K562 (cell line): ENCODE results near the gene LLPH. TPM values are rescaled to one million over a fixed set of nuclear protein-coding genes. Genes with fewer than 3 reads are reported as not detected.

Experiments used
- ATAC-seq: fragments of 200-7000 bp; cut with Tn5 transposase; 3 replicates; pipeline ENCODE4 v1.9.1; 2020; ENCODE audit warnings: moderate library complexity
- BruUV-seq: library from RNA; stranded (reverse); fragments of 400-500 nt; replicated peaks from 2 replicates; lab custom pipeline; 2021; lab: Mats Ljungman, UMichigan
- CTCF ChIA-PET: fragments of 300-600 bp; formaldehyde crosslinking; extraction: SDS; loops from one replicate; lab custom pipeline; 2021; ENCODE audit warnings: low intra/inter-chr PET ratio; lab: Yijun Ruan, JAX
- POLR2A ChIA-PET: fragments of 300-600, 350-650 bp; sonication (Branson Sonifier 250); formaldehyde crosslinking; extraction: SDS; loops from one replicate; lab custom pipeline; 2021; ENCODE audit warnings: antibody characterized with exemption, inconsistent platforms; lab: Yijun Ruan, JAX
- DNase-seq, 4 experiments: peaks; one replicate each; pipeline versions ENCODE4 v3.0.0 to v3.0.0-alpha.2; 2011 to 2018; ENCODE audit warnings: low spot score in 3 of 4, mixed read lengths in 3 of 4; ENCODE audit errors: extremely low read depth in 1 of 4
- FAIRE-seq: peaks from 2 replicates; lab custom pipeline; 2011; peaks lifted over from hg19 to GRCh38; lab: Jason Lieb, UNC
- H2AFZ ChIP-seq: 2 replicates; pipeline ENCODE4 v1.6.0; 2011; ENCODE audit warnings: low read depth, low read length, control low read depth, inconsistent platforms
- H3K27ac ChIP-seq: fragments of 200-600 bp; 3 replicates; pipeline ENCODE4 v1.8.0; 2011; ENCODE audit warnings: low read depth, mild to moderate bottlenecking, control low read depth, inconsistent platforms, low read length, moderate library complexity, mixed read lengths; ENCODE audit errors: extremely low read depth
- H3K27me3 ChIP-seq, 2 experiments: fragments of 300-600 bp in 1 of 2; 2 replicates in 1 of 2; 3 replicates in 1 of 2; pipeline versions ENCODE4 v1.6.0 to v1.8.0; 2011; ENCODE audit warnings: inconsistent platforms in 2 of 2, low read length in 2 of 2, mild to moderate bottlenecking in 1 of 2, mixed read lengths in 1 of 2, moderate library complexity in 1 of 2; ENCODE audit not compliant: control insufficient read depth in 2 of 2, insufficient read depth in 2 of 2
- H3K36me3 ChIP-seq: fragments of 300-600 bp; 3 replicates; pipeline ENCODE4 v1.8.0; 2011; ENCODE audit warnings: mild to moderate bottlenecking, low read length, inconsistent platforms; ENCODE audit not compliant: control insufficient read depth, insufficient read depth
- H3K4me1 ChIP-seq, 2 experiments: fragments of 200-600 bp in 1 of 2; replicated peaks in 1 of 2; 2 replicates in 1 of 2; 3 replicates in 1 of 2; pipeline versions ENCODE4 v1.5.1 to v1.8.0; 2011; ENCODE audit warnings: inconsistent platforms in 2 of 2, low read length in 2 of 2, mild to moderate bottlenecking in 1 of 2, mixed read lengths in 1 of 2, moderate library complexity in 1 of 2; ENCODE audit not compliant: control insufficient read depth in 2 of 2, insufficient read depth in 2 of 2
- H3K4me2 ChIP-seq: 2 replicates; pipeline ENCODE4 v1.6.1; 2011; ENCODE audit warnings: low read length, control low read depth, inconsistent platforms, mixed read lengths; ENCODE audit not compliant: insufficient read depth
- H3K4me3 ChIP-seq: fragments of 200-600 bp; sonication (generic), shearing (Covaris generic); 2 replicates; pipeline ENCODE4 v1.5.1; 2016; ENCODE audit warnings: control low read depth, inconsistent platforms
- H3K79me2 ChIP-seq: fragments of 200-600 bp; 3 replicates; pipeline ENCODE4 v1.8.0; 2011; ENCODE audit warnings: low read length, inconsistent platforms; ENCODE audit not compliant: control insufficient read depth, insufficient read depth
- H3K9ac ChIP-seq, 2 experiments: 2 replicates each; pipeline versions ENCODE4 v1.6.0 to v1.6.1; 2011; ENCODE audit warnings: low read depth in 2 of 2, low read length in 2 of 2, control low read depth in 1 of 2, inconsistent platforms in 1 of 2, mild to moderate bottlenecking in 1 of 2, mixed read lengths in 1 of 2; ENCODE audit not compliant: insufficient read depth in 1 of 2
- H3K9me1 ChIP-seq: one replicate; pipeline ENCODE4 v1.6.0; 2011; ENCODE audit warnings: inconsistent platforms, mild to moderate bottlenecking, low read length, moderate library complexity; ENCODE audit not compliant: control insufficient read depth, insufficient read depth
- H3K9me3 ChIP-seq: replicated peaks from 2 replicates; pipeline ENCODE4 v1.5.1; 2011; ENCODE audit warnings: low read depth, low read length, inconsistent platforms; ENCODE audit not compliant: control insufficient read depth, insufficient read depth
- H4K20me1 ChIP-seq: replicated peaks from 2 replicates; pipeline ENCODE4 v1.6.1; 2011; ENCODE audit warnings: low read length, inconsistent platforms, mixed read lengths; ENCODE audit not compliant: control insufficient read depth, insufficient read depth
- AFF4 ChIP-seq: sonication (generic); formaldehyde crosslinking; IDR thresholded peaks from 2 replicates; pipeline ENCODE4 v1.8.0; 2023; ENCODE audit warnings: mild to moderate bottlenecking, missing genetic modification reagents
- CBX5 ChIP-seq: IDR thresholded peaks from 2 replicates; pipeline ENCODE4 v1.6.1; 2014; ENCODE audit warnings: low read depth, borderline replicate concordance
- DLX4 ChIP-seq: fragments of 250-450 bp; sonication (Bioruptor Pico); IDR thresholded peaks from 2 replicates; pipeline ENCODE4 v1.6.1; 2021; ENCODE audit warnings: mild to moderate bottlenecking
- FOXJ3 ChIP-seq: sonication (generic); formaldehyde crosslinking; IDR thresholded peaks from 2 replicates; pipeline ENCODE4 v1.4.0; 2020; ENCODE audit warnings: mild to moderate bottlenecking, missing genetic modification reagents
- KLF10 ChIP-seq: fragments of 250-450 bp; sonication (Bioruptor Pico); IDR thresholded peaks from 2 replicates; pipeline ENCODE4 v1.6.1; 2021; ENCODE audit warnings: matching md5 sums
- POLR2AphosphoS5 ChIP-seq: IDR thresholded peaks from 2 replicates; pipeline ENCODE4 v1.6.1; 2011; ENCODE audit warnings: mild to moderate bottlenecking, low read depth, low read length, moderate library complexity; ENCODE audit not compliant: control insufficient read depth, insufficient read depth
- PTTG1 ChIP-seq: fragments of 450-650 bp; IDR thresholded peaks from 2 replicates; pipeline ENCODE4 v1.6.1; 2016; ENCODE audit warnings: low read depth, mild to moderate bottlenecking, missing genetic modification characterization, missing compliant biosample characterization
- PURB ChIP-seq: sonication (generic); formaldehyde crosslinking; IDR thresholded peaks from 2 replicates; pipeline ENCODE4 v1.9.0; 2021; ENCODE audit warnings: low read depth, mild to moderate bottlenecking, missing genetic modification reagents
- STAT5A ChIP-seq: IDR thresholded peaks from 2 replicates; pipeline ENCODE4 v1.6.1; 2012; ENCODE audit warnings: low read length, inconsistent platforms, borderline replicate concordance
- TFAM ChIP-seq: fragments of 250-450 bp; sonication (Bioruptor Pico); conservative IDR thresholded peaks from 2 replicates; pipeline ENCODE4 v1.5.0; 2021; ENCODE audit warnings: mild to moderate bottlenecking, moderate library complexity
- ZBTB2 ChIP-seq: fragments of 450-650 bp; IDR thresholded peaks from 2 replicates; pipeline ENCODE4 v1.6.1; 2016; ENCODE audit warnings: antibody characterized with exemption
- ZNF282 ChIP-seq: sonication (generic); formaldehyde crosslinking; IDR thresholded peaks from 2 replicates; pipeline ENCODE4 v1.8.1; 2023; ENCODE audit warnings: missing genetic modification reagents
- ZNF3 ChIP-seq: fragments of 250-450 bp; sonication (Bioruptor Pico); IDR thresholded peaks from 2 replicates; pipeline ENCODE4 v1.5.0; 2021; ENCODE audit warnings: mild to moderate bottlenecking, moderate library complexity
- ZNF347 ChIP-seq: fragments of 450-650 bp; formaldehyde crosslinking; IDR thresholded peaks from 2 replicates; pipeline ENCODE4 v1.4.0; 2020; ENCODE audit warnings: low read depth, mild to moderate bottlenecking, moderate library complexity
- ZNF589 ChIP-seq: fragments of 200-800 bp; sonication (Bioruptor generic); IDR thresholded peaks from 2 replicates; pipeline ENCODE4 v1.6.1; 2016; ENCODE audit warnings: low read depth, missing genetic modification characterization, missing compliant biosample characterization
- ZNF644 ChIP-seq: fragments of 200-800 bp; sonication (Bioruptor generic); IDR thresholded peaks from 2 replicates; pipeline ENCODE4 v1.6.1; 2016; ENCODE audit warnings: low read depth, missing genetic modification characterization, missing compliant biosample characterization
- WGBS: fragments of 100-300 bp; shearing (Covaris generic); methylation state at CpG from one replicate; pipeline ENCODE4 v1.1.6; 2016; ENCODE audit warnings: low coverage, mixed read lengths; ENCODE audit not compliant: insufficient coverage; ENCODE audit errors: missing lambda C conversion rate; 5-methylcytosine and 5-hydroxymethylcytosine counted together
- in situ Hi-C: fragments of 300-500 bp; cut with MboI; formaldehyde crosslinking; loops from 4 replicates; pipeline ENCODE4 v1.15.0; 2018; ENCODE audit warnings: inconsistent platforms, mixed read lengths
- intact Hi-C: fragments of 100-400 bp; cut with micrococcal nuclease; formaldehyde crosslinking; loops from 2 replicates; pipeline ENCODE4 v1.14.2; 2022
- polyA plus RNA-seq, 8 experiments: library from polyadenylated mRNA; depleted of rRNA in 4 of 8; stranded (reverse) in 5 of 8; unstranded in 3 of 8; fragments of >200 nt; fragmentation: Nextera tagmentation in 2 of 8; fragmentation: Illumina TruSeq in 1 of 8; extraction: Ambion mirVana in 2 of 8; extraction: Trizol in 1 of 8; gene quantifications; 2 replicates each; pipeline versions ENCODE4 v1.2.1 to v1.2.3, GENCODE V29; 2011 to 2014; ENCODE audit warnings: inconsistent platforms in 1 of 8, missing spikeins in 1 of 8
- total RNA-seq, 7 experiments: library from RNA; depleted of rRNA in 6 of 7; stranded (reverse); fragments of >200 nt in 6 of 7; fragmentation: Illumina TruSeq in 2 of 7; extraction: Trizol in 2 of 7; gene quantifications; 2 replicates each; pipeline versions ENCODE4 v1.2.1 to v1.2.3, GENCODE V29; 2011 to 2021; ENCODE audit warnings: low replicate concordance in 1 of 7

Gene LLPH
- total and polyA plus RNA-seq, 9 of the 15 experiments (the other 6 are each of a cell fraction or from before 2014, with no cell fraction given) = 19.1 to 87.3 (median 59.6) TPM

GRCh38 chr12:66080791-66081190, 49.8 kb downstream of the LLPH start:
- BruUV-seq = no TSS peak
- no peak for ATAC-seq
- no peaks in the 10 kb centered on the region for H3K9me3 ChIP-seq
- H3K4me2 ChIP-seq = no peak overlapping the region
- CTCF ChIA-PET = no interaction called here
- H3K79me2 ChIP-seq = no peaks in the 10 kb centered on the region
- intact Hi-C loops = loop anchor here (10.0 kb wide), 1 partner anchor 1186 kb away; no protein-coding TSS in a partner anchor
- POLR2A ChIA-PET = interaction anchor here (0.6 kb wide), 1 partner anchor 65 kb away, joined by 3 read pairs; no protein-coding TSS in a partner anchor
- no peaks in the 10 kb centered on the region for H4K20me1 ChIP-seq
- no peak for TF ChIP-seq ZNF644
- no peak for TF ChIP-seq ZNF3 (CRISPR knock-in tag)
- TF ChIP-seq FOXJ3 (CRISPR knock-in tag) = no peak
- no peak for TF ChIP-seq ZNF589 (CRISPR knock-in tag)
- no peak for TF ChIP-seq STAT5A
- no peak for TF ChIP-seq DLX4
- no peak for TF ChIP-seq CBX5
- TF ChIP-seq PURB (CRISPR knock-in tag) = no peak
- no peak for TF ChIP-seq KLF10 (CRISPR knock-in tag)
- no peak for TF ChIP-seq POLR2AphosphoS5
- no peak for TF ChIP-seq ZNF282
- TF ChIP-seq ZBTB2 = no peak
- no peak for TF ChIP-seq ZNF347
- no peak for TF ChIP-seq PTTG1 (tag)
- no peak for TF ChIP-seq AFF4
- no peak for TF ChIP-seq TFAM (CRISPR knock-in tag)
- no peak overlapping the region for H3K9ac ChIP-seq
- no peak overlapping the region for H2AFZ ChIP-seq
- H3K27ac ChIP-seq = no peak overlapping the region
- no peaks in the 10 kb centered on the region for H3K36me3 ChIP-seq
- H3K9me1 ChIP-seq = no peaks in the 10 kb centered on the region
- no peaks in the 10 kb centered on the region; a peak in 1 of 5 replicates for H3K27me3 ChIP-seq
- no peaks in the 10 kb centered on the region for H3K4me1 ChIP-seq
- 1% methylated on average over 4 of the region's 4 CpGs for WGBS
- no peak overlapping the region for H3K4me3 ChIP-seq
- no peak for FAIRE-seq
- no peak for DNase-seq
- in situ Hi-C loops = loop anchor here (10.0 kb wide), 2 partner anchors 776 to 1186 kb away; no protein-coding TSS in a partner anchor
